Measurements from ENCODE around the gene SHISA9. TPM values are rescaled to one million over a fixed set of nuclear protein-coding genes. Genes with fewer than 3 reads are reported as not detected.

SHISA9 gene
- polyA plus RNA-seq, 3 donors: 0.01 TPM; not detected in 2

GRCh38 chr16:13061691-13062090, 160.3 kb downstream of the SHISA9 start:
- no peak overlapping the region for H3K4me3 Mint-ChIP-seq
- no peak for DNase-seq
- intact Hi-C loops (cut with micrococcal nuclease): no loop called here
- no peak overlapping the region for H2AFZ ChIP-seq (ENCODE audit: insufficient read depth, low read depth, low read length, poor library complexity, severe bottlenecking)
- H3K36me3 Mint-ChIP-seq: no peaks in the 10 kb centered on the region
- no peaks in the 10 kb centered on the region for H3K36me3 ChIP-seq (replicated peaks in 1 of 2; ENCODE audit: control insufficient read depth in 1 of 2, insufficient read depth in 2 of 2, low read length in 2 of 2)
- no peaks in the 10 kb centered on the region for H3K9me3 ChIP-seq (replicated peaks in 1 of 2; ENCODE audit: control insufficient read depth in 1 of 2, insufficient read depth in 1 of 2, low read length in 2 of 2)
- WGBS (ENCODE audit: insufficient coverage): 71% methylated on average over 6 of the region's 9 CpGs
- no peak overlapping the region for H3K27ac Mint-ChIP-seq
- H3K4me1 ChIP-seq (ENCODE audit: control insufficient read depth in 1 of 2, insufficient read depth in 2 of 2, low read length in 2 of 2): no peaks in the 10 kb centered on the region
- no peak overlapping the region for H3K9ac ChIP-seq (ENCODE audit: insufficient read depth, low read length, poor library complexity, severe bottlenecking)
- no peaks in the 10 kb centered on the region for H3K27me3 ChIP-seq (ENCODE audit: control insufficient read depth in 2 of 2, insufficient read depth in 2 of 2, low read length in 2 of 2)
- no peak for TF ChIP-seq CTCF (IDR thresholded peaks at IDR 0.05)
- H3K9me3 Mint-ChIP-seq: peaks cover 0 to 8% (median 4%) of the 10 kb centered on the region in 7 donors
- H3K27me3 Mint-ChIP-seq (ENCODE audit: low read depth in 3 of 3): peaks cover 0 to 7% (median 0%) of the 10 kb centered on the region in 3 donors
- H3K27ac ChIP-seq (ENCODE audit: low read depth in 1 of 2, low read length in 2 of 2): no peak overlapping the region
- no peaks in the 10 kb centered on the region for H3K4me1 Mint-ChIP-seq
- no peaks in the 10 kb centered on the region for H3K79me2 ChIP-seq (ENCODE audit: insufficient read depth, low read length)
- H3K4me2 ChIP-seq (replicated peaks; ENCODE audit: extremely low read depth, low read length, poor library complexity, severe bottlenecking): no peak overlapping the region
- H4K20me1 ChIP-seq (ENCODE audit: insufficient read depth, low read length): no peaks in the 10 kb centered on the region
- H3K4me3 ChIP-seq (replicated peaks in 1 of 3; ENCODE audit: low read depth in 2 of 3, low read length in 3 of 3): no peak overlapping the region

GRCh38 chr16:13062219-13062618, 160.8 kb downstream of the SHISA9 start:
- H3K79me2 ChIP-seq (ENCODE audit: insufficient read depth, low read length): no peaks in the 10 kb centered on the region
- no peaks in the 10 kb centered on the region for H3K36me3 Mint-ChIP-seq
- no peak overlapping the region for H3K4me3 ChIP-seq (replicated peaks in 1 of 3; ENCODE audit: low read depth in 2 of 3, low read length in 3 of 3)
- TF ChIP-seq CTCF (IDR thresholded peaks at IDR 0.05): no peak
- no peaks in the 10 kb centered on the region for H3K36me3 ChIP-seq (replicated peaks in 1 of 2; ENCODE audit: control insufficient read depth in 1 of 2, insufficient read depth in 2 of 2, low read length in 2 of 2)
- H2AFZ ChIP-seq (ENCODE audit: insufficient read depth, low read depth, low read length, poor library complexity, severe bottlenecking): no peak overlapping the region
- H4K20me1 ChIP-seq (ENCODE audit: insufficient read depth, low read length): no peaks in the 10 kb centered on the region
- intact Hi-C loops (cut with micrococcal nuclease): no loop called here
- peaks cover 0 to 8% (median 4%) of the 10 kb centered on the region in 7 donors for H3K9me3 Mint-ChIP-seq
- no peaks in the 10 kb centered on the region for H3K4me1 Mint-ChIP-seq
- no peaks in the 10 kb centered on the region for H3K4me1 ChIP-seq (ENCODE audit: control insufficient read depth in 1 of 2, insufficient read depth in 2 of 2, low read length in 2 of 2)
- WGBS (ENCODE audit: insufficient coverage): 100% methylated on average over 1 of the region's 2 CpGs
- H3K9me3 ChIP-seq (replicated peaks in 1 of 2; ENCODE audit: control insufficient read depth in 1 of 2, insufficient read depth in 1 of 2, low read length in 2 of 2): no peaks in the 10 kb centered on the region
- no peak overlapping the region for H3K27ac Mint-ChIP-seq
- H3K27me3 ChIP-seq (ENCODE audit: control insufficient read depth in 2 of 2, insufficient read depth in 2 of 2, low read length in 2 of 2): no peaks in the 10 kb centered on the region
- no peak overlapping the region for H3K27ac ChIP-seq (ENCODE audit: low read depth in 1 of 2, low read length in 2 of 2)
- H3K27me3 Mint-ChIP-seq (ENCODE audit: low read depth in 3 of 3): peaks cover 0 to 7% (median 0%) of the 10 kb centered on the region in 3 donors
- no peak overlapping the region for H3K4me3 Mint-ChIP-seq
- H3K9ac ChIP-seq (ENCODE audit: insufficient read depth, low read length, poor library complexity, severe bottlenecking): no peak overlapping the region
- DNase-seq: no peak
- no peak overlapping the region for H3K4me2 ChIP-seq (replicated peaks; ENCODE audit: extremely low read depth, low read length, poor library complexity, severe bottlenecking)

All from CD14-positive monocyte (primary cell).